DMS 273 (cell line): ENCODE results near the gene POLN.

Source experiments
- DNase-seq: peaks from one replicate; lab custom pipeline; 2025; ENCODE audit not compliant: unreplicated experiment; lab: John Stamatoyannopoulos, UW

Gene POLN

DNA sequence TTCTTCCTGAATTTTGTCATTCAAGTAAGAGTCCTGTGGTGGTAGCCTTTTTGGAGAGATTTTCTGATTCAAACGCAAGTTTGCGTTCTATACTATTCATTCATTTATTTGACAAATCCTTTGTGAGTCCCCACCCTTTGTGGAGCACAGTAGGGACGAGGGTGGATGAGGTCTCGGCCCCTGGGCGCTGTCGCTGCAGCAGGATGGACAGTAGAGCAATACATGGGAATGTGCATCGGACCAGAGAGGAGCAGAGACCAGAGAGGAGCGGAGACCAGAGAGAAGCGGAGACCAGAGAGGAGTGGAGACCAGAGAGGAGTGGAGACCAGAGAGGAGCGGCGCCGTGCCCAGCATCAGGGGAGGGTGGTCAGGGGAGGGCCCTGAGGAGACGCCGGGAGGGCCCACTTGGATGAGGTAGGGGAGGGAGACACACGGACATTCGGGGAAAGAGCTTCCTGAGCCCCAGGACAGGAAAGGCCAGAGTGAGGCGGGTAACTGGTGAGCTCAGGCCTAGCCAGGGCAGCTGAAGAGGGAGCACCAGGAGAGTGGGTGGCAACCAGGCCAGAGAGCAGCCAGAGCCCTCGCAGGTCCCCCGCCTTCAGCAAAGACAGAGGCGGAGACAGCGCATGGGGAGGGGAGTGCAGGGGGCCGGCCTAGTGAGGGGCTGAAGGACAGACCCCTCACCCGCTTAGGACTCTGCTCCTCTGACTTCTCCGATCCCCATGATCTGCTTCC lies 115.4 kb downstream of the POLN start:
- DNase-seq: no peak

DNA sequence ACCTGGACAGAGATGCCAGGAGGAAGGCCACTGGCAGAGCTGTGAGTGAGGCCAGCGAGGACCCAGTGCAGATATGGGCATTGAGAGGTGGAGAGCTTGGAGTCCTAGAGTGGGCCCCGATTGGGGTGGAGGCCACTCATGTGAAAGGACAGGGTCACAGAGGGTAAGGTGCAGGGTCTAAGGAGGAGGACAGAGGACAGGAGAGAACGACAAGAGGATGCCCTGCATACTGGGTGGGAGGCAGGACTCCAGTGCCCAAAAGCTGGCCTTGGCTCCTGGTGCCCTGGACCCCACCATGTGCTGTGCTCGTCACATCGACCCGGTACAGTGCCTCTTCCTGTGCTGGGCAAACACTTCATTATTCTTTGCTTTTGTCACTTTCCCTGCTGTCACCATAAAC lies 116.1 kb downstream of the POLN start:
- DNase-seq: no peak

DNA sequence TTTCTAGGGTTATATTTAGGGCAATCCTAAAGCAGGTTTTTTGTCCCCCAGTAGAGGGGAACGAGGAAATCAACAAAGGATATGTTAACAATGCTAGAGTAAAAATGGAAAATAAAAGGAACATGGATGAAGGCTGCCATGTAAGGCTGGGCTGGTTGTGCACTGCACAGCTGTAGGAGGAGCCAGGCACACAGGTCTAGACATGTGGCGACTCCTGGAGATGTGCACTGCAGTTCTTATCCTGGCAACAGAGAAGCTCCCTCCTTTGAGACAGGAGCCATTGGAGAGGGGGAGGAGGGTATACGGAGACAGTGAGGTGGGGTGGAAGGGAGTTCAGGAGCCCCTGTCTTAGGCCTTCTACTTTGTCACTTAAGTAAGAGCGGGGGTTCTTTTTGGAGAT lies 116.9 kb downstream of the POLN start:
- no peak for DNase-seq

DNA sequence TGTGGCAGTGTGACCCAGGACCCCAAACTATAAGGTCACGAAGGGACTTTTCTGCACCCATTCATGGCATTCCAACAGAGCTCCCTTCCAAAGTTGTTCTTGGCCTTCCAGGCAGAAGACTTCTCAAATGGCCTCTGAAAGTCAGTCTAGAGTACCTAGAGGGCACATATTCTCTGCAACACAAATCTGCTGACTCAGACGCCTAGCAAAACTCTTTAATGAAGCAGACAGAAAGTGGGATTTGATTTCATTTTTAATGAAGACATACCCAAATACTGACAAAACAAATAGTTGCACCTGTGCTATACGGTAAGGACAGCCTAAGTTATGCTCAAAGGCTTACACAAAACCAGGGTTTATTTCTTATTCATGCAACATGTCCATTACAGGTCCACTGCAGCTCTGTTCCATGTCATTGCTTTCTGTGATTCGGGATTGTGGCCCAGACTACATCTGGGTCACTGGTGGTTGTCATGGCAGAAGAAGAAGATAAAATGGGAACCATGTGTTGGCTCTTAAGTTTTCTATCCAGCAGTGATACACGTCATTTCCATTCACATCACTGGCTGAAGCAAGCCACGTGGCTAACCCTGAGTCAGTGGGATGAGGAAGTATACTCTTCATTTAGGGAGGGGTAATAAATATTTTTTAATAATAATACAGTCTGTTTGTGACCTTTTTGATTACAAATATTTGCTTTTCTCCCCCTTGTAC lies 125.1 kb downstream of the POLN start:
- DNase-seq: no peak

DNA sequence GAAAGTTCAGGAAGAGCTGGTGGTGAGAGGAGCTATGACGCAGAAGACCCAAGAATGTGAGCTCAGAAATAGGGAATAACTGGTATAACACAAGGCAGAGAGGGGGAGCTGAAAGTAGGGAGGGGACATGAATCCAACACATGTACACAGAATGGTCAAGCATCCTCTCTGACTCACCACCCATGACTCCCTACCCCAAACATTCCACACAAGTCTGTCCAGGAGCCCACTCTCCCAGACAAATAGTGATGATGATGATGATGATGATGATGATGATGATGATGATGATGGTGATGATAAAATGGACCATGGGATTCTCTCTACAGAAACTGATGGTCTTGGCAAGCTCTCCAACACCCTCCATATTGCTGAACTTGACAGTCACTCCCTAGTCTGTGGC lies 136.4 kb downstream of the POLN start:
- DNase-seq: no peak

DNA sequence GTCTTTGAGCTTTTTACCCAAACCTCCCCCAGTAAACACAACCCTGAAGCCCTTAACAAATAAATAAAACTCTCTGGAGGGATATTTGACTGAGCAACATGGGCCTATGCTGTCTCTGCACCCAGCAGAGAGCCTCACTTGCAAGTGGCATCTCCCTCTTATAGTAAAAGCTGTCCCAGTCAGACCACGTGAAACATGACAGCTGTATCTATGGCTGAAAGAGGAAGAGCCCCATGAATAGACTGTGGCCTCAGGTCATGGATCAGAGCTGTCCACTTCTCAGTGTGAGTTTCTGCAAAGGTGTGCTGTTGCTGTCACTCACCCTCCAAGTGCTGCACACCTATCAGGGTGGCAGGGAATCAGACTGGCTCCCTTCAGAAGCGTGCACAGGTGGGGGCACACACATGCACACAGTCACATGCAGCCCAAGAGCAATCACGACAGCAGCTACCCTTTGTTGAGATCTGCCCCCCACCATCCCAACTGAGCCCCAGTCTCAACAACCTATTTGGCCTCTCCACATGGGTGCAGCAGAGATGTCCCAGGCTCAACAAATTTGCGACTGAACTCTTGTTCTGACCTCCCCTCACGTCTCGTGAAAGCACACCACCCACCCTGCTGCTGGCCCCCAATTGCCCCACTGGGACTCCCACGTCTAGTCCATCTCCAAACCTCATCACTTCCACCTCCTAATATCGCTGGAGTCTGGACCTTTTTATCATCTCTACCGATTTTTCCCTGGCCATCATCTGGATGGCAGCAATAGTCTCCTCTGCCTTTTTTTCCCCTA lies 137.2 kb downstream of the POLN start:
- DNase-seq: no peak

DNA sequence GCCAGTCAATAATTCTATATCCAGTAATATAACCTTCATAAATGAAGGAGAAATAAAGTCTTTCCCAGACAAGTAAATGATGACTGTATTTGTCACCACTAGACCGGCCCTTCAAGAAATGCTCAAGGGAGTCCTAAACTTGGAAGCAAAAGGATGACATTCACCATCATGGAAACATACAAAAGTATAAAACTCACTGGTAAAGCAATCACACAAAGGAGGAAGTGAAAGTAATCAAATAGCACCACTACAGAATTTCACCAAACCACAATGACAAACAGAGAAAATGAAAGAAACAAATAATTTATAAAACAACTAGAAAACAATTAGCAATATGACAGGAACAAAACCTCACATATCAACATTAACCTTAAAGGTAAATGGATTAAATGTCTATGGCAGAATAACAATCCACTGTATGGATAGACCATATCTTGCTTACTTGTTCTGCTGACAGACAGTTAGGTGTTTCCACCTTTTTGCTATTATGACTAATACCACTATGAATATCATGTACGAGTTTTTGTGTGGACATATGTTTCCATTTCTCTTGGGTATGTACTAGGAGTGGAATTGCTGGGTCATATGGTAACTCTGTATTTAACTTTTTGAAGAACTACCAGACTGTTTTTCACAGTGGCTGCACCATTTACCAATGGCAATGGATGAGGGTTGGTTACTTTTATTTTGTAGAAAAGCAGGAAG lies 137.9 kb downstream of the POLN start:
- no peak for DNase-seq

DNA sequence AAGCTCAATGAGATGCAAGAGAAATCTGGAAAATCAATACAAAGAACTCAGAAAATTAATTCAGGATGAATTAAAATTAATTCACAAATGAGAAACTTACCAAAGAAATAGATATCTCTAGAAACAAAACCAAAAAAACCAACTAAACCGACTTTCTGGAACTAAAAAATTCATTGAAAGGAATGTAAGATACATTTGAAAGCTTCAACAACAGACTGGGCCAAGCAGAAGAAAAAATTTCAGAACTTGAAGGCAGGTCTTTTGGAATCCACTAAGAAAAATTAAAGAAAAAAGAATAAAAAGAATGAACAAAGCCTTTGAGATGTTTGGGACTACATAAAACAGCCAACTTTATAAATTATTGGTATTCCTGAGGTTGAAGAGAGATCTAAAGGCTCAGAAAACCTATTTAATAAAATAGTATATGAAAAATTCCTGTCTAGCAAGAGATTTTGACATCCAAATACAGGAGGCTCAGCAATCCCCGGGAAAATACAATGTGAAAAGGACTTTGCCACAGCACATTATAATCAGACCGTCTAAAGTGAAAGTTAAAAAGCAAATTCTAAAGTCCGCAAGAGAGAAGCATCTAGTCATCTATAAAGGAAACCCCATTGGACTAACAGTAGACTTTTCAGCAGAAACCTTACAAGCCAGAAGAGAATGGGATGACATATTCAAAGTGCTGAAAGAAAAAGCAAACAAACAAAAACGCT lies 138.6 kb downstream of the POLN start:
- no peak for DNase-seq

DNA sequence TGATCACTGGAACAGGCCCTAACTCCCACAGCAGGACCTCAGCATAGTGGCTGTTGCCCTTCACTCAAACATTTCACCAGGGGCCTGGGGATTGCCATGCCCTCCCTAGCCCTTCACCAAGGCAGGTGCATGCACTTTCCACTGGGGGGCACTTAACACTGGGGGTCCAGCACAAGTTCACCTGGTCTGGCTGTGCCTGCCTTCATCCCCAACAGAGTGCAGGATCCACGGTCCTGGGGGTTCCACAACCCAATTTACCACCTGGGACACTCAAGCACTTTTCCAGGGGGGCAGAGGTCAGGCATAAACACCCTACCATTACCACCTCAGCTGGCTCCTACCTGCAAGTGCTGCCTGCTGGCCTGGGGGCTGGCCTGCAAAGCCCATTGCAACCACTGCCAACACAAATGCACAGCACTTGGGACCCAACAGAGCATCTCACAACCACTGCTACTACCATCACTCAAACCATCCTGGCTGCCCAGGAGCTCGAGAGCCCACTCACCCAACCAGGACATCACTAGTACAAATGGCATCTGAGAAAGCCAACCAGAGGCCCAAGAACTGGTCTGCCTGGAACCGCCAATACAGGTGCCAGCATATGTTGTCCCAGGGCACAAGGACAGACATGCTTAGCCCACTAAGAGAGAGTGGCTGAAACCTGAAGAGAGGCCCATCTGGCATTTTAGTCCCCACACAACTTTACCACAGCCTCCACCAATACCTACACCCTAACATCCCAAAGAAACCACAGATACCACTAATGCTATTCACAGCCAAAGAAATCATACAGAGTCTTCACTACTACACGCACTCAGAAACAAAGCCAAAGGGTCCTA lies 139.7 kb downstream of the POLN start:
- no peak for DNase-seq

DNA sequence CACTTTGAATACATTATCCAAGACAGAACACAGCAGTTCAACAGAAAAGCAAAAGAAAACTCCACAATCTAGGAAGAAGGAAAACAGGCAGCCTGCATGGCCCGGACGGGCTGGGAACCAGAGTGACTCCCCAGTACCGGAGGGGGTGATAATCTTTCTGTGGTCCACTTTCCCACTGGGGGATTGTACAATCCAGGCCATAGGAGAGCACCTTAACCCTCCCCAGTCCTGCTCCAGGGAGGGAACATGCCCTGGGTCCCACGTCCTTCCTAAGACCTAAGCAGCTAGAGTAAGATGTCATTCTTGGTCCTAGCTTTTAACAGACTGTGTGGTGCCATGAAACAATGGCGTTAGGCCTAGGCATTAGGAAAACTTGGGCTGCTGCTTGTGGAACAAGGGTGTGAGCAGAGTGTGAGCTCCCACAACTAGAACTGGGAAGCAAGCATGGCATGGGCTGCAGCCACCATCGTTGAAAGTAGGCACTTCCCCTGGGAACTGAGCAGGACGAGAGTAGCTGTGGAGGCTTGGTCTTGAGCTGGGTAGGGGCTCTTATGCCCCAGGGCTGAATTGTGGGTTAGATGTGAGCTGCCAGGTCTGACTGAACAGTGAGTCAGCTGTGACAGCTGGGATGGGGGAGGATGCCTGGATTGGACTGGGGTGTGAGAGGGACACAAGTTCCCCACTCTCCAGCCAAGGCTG lies 140.4 kb downstream of the POLN start:
- DNase-seq: no peak

DNA sequence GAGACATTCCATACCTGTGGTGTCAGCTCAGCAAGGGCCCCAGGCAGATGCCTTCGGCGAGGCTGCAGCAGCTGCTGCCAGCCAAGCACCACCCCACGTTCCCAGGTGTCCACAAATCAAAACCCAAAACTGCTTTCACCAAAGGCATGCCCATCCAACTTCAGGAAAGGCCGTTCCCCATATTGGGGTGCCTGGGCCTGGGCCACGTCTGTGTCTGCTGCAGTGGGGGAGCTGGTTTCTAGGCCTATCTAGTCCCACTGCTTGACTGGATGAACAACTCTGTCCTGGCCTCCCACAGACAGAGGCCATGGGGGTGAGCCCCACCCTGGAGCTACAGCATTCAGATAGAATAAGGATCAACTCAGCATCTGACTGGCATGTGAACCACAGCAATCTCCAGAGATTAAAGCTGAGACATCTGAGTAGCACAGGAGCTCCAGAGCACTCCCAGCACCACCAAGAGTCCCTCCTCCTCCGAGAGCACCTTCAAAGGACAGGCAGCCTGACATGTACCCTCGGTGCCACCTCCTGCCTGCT lies 145.8 kb downstream of the POLN start:
- no peak for DNase-seq

DNA sequence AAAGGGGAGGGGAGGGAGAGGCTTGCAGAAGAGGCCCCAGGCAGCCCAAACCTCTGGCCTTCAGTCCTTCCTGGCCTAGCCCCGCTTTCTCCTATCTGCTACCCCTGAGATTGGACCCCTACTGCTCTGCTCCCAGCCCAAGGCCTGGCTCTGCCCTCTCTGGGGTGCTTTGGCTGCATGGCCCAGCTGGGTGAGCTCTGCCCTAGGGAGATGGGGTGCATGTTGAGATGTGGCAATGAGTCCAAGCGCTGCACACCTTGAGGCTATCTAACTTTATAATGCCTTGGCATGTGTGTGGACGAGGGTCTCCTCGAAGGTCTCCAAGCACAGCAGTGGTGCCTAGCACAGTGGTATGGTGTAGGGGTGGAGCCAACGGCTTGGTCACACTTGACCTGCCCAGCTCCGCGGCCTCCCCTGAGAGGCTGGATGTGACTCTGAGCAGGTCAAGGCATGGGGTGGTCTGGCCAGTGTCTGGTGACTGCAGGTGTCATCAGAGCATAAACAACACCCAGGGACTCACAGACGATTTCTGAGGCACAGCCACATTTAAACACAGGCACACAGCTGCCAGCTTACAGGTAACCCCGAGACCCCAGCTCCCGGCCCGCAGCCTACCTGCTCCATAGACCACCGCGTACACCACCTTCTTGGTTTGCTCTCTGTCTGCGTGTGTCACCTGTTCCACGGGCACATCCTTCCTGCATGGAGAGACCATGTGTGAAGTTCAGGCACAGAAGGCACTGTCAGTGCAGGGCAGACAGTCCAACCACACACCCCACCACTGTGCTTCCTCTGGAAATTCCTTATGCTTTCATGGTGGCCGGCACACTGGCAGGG lies 146.5 kb downstream of the POLN start:
- DNase-seq: no peak

DNA sequence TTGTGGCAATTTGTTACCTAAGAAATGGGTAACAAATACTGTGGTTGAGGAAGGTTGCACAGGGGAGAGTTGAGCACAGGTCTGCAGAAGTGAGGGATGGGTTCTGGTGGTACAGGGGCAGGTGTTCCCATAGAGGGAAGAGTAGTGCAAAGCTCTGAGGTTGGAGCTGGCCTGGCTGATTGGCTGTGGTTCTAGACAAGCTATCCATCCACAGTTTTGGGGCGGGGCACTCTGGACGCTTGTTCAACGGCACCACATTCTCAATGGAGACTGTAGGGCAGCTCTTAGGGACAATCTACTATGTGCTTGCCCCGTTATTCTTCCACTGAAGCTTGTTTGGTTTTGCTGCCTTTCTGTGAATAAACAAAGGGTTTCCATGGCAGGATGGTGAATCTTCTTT lies 147.4 kb downstream of the POLN start:
- no peak for DNase-seq

DNA sequence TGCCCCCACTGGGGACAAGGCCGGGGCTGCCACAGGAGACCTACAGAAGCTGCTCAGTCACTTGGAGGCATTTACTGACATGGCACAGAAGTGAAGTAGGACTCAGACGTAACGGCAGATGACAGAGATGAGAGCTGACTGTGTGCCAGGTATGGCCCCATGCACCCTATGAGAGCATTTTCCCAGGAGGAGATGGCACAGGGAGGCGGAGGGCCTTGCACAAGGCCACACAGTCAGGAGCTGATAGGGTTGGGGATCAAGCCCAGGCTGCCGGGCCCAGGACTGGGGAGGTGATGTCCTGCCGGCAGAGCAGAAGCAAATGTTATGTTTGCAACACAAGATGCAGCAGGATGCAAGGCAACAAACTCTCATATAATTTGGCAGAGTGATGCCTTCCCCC lies 148.7 kb downstream of the POLN start:
- DNase-seq: no peak

DNA sequence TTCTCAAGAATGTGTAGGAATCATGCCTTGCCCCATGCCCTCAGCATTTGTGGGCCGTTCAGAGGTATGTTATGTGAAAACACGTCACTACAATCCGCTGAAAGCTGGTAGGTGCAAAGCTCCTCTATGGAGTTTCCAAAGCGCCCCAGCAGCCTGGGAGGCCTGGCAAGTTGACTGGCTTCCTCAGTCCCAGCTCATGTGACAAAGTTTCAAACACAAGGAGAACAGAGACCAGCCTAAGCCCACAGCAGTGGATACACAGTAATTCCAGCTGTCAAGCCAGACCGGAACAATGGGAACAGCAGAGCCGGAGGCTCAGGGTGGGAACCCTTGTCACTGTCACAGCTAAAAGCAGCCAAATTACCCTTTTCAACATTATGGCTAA lies 149.3 kb downstream of the POLN start:
- no peak for DNase-seq

DNA sequence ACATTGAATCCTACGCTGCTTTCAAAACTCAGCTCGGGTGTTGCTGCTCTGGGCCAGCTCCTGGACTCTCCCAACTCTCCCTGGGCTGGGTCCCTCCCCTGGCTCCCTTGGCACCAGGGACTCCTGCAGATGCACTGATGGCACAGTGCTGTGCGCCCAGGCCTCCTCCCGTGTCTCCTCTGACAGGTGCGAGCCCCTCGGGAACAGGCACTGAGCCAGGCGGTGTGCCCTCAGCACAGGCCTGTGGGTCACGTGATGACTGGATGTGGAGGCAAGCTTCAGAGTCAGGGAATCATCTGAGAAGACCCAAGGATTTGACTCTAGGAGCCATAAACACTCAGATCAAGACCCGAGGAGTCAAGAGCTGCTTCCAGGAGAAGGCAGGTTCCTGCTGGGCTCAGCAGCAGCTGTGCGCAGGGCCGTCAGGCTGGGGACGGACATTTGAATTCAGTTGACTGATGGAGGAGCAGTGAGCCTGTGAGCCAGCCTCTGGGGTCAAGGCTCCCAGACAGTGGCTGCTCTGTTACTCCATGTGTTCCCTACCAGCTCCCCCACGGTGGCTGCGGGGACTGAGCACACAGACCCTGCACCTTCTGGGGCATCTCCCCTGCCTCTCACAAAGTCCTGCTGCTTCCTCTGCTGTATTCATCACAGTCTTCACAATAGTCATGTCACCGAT lies 149.8 kb downstream of the POLN start:
- DNase-seq: no peak

DNA sequence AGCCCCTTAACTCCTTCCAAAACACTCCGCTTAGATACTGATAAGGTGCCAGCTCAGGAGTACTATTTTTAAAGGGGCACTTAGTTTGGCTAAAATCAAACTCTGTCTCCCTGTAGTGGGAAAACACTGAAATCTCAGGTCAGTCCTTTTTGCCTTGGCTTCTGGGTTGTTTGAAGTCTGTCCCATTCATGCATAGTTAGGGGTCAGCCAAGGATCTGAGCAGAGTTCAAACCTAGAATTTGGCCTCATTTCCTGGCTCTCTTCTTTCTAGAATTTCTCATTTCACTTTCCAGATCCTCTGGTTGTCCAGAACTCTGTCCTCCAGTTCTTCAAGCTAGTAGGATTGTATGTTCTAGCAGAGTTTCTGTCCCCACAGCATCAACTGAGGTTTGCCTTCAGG lies 151.3 kb downstream of the POLN start:
- DNase-seq: no peak

DNA sequence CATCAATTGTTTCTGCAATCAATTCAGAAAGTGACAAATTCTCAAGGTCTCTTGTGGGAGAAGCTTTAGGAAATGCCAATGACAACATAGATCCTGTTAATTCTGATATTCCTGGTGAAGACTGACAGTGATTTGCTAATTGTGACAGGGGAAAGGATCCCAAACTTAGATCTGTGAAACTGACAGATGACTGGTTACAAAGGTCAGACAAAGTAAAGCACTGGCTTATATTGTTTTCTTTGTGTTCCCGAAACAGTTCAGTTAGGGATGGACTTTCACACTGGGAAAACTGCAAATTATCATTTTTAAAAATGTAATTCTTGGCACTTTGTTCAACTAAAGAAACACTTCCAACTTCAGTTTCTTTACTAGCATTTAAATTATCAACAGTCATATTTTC lies 152.7 kb downstream of the POLN start:
- DNase-seq: no peak
